ENCODE data around the gene PACS2.

Gene PACS2

GRCh38 chr14:105356927-105357326 lies 42.4 kb downstream of the PACS2 start (continued):
- TF ChIP-seq PATZ1 (CRISPR knock-in tag; IDR thresholded peaks at IDR 0.05; ENCODE audit: borderline replicate concordance): no peak
- no peak for TF ChIP-seq POU6F1 (CRISPR knock-in tag; IDR thresholded peaks at IDR 0.05; ENCODE audit: borderline replicate concordance, low read depth)

GRCh38 chr14:105357626-105358025 lies 43.1 kb downstream of the PACS2 start:
- ATAC-seq: no peak
- TF ChIP-seq ESRRG (CRISPR knock-in tag; IDR thresholded peaks at IDR 0.05) (no peak), GLIS3 (CRISPR knock-in tag; IDR thresholded peaks at IDR 0.05) (no peak), ZNF70 (CRISPR knock-in tag; IDR thresholded peaks at IDR 0.05) (no peak)

GRCh38 chr14:105358140-105358846 lies 43.7 kb downstream of the PACS2 start:
- no peak for ATAC-seq
- TF ChIP-seq CREB5 (CRISPR knock-in tag; IDR thresholded peaks at IDR 0.05; ENCODE audit: low read depth): no peak
- TF ChIP-seq TOX (CRISPR knock-in tag; IDR thresholded peaks at IDR 0.05; ENCODE audit: borderline replicate concordance): no peak
- TF ChIP-seq OSR1 (CRISPR knock-in tag; IDR thresholded peaks at IDR 0.05): no peak
- TF ChIP-seq ZC3H10 (CRISPR knock-in tag; IDR thresholded peaks at IDR 0.05): no peak
- TF ChIP-seq BACH2 (CRISPR knock-in tag; IDR thresholded peaks at IDR 0.05; ENCODE audit: borderline replicate concordance): no peak
- no peak for TF ChIP-seq ZFP3 (CRISPR knock-in tag; IDR thresholded peaks at IDR 0.05)
- no peak for TF ChIP-seq RARB (CRISPR knock-in tag; IDR thresholded peaks at IDR 0.05)
- TF ChIP-seq ZNF70 (CRISPR knock-in tag; IDR thresholded peaks at IDR 0.05): no peak
- no peak for TF ChIP-seq CSRNP3 (CRISPR knock-in tag; IDR thresholded peaks at IDR 0.05)
- no peak for TF ChIP-seq POU6F1 (CRISPR knock-in tag; IDR thresholded peaks at IDR 0.05; ENCODE audit: borderline replicate concordance, low read depth)
- no peak for TF ChIP-seq PATZ1 (CRISPR knock-in tag; IDR thresholded peaks at IDR 0.05; ENCODE audit: borderline replicate concordance)
- no peak for TF ChIP-seq CSDC2 (CRISPR knock-in tag; IDR thresholded peaks at IDR 0.05)
- TF ChIP-seq PPARA (CRISPR knock-in tag; IDR thresholded peaks at IDR 0.05; ENCODE audit: borderline replicate concordance): no peak
- no peak for TF ChIP-seq GLIS3 (CRISPR knock-in tag; IDR thresholded peaks at IDR 0.05)
- TF ChIP-seq TCF4 (CRISPR knock-in tag; IDR thresholded peaks at IDR 0.05; ENCODE audit: borderline replicate concordance): no peak
- no peak for TF ChIP-seq ZFP30 (CRISPR knock-in tag; IDR thresholded peaks at IDR 0.05)
- TF ChIP-seq TSHZ2 (CRISPR knock-in tag; IDR thresholded peaks at IDR 0.05): no peak
- no peak for TF ChIP-seq ISL1 (CRISPR knock-in tag; IDR thresholded peaks at IDR 0.05)
